Activated CD4-positive, alpha-beta T cell treated with anti-CD3 and anti-CD28 coated beads, Interleukin-2, Interleukin-6, amounts not matched to agents 100 ng/mL and 50 ng/mL, durations not matched to agents 16 hours and 8 hours (primary cell): ENCODE data around the gene PRKCG.

Source experiments
- DNase-seq: peaks from one replicate; pipeline ENCODE4 v3.0.0-alpha.2; 2020

Gene PRKCG

DNA sequence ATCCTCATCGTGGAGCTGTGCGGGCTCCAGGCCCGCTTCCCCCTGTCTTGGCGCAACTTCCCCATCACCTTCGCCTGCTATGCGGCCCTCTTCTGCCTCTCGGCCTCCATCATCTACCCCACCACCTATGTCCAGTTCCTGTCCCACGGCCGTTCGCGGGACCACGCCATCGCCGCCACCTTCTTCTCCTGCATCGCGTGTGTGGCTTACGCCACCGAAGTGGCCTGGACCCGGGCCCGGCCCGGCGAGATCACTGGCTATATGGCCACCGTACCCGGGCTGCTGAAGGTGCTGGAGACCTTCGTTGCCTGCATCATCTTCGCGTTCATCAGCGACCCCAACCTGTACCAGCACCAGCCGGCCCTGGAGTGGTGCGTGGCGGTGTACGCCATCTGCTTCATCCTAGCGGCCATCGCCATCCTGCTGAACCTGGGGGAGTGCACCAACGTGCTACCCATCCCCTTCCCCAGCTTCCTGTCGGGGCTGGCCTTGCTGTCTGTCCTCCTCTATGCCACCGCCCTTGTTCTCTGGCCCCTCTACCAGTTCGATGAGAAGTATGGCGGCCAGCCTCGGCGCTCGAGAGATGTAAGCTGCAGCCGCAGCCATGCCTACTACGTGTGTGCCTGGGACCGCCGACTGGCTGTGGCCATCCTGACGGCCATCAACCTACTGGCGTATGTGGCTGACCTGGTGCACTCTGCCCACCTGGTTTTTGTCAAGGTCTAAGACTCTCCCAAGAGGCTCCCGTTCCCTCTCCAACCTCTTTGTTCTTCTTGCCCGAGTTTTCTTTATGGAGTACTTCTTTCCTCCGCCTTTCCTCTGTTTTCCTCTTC, 8.0 kb upstream of the PRKCG start:
- no peak for DNase-seq

DNA sequence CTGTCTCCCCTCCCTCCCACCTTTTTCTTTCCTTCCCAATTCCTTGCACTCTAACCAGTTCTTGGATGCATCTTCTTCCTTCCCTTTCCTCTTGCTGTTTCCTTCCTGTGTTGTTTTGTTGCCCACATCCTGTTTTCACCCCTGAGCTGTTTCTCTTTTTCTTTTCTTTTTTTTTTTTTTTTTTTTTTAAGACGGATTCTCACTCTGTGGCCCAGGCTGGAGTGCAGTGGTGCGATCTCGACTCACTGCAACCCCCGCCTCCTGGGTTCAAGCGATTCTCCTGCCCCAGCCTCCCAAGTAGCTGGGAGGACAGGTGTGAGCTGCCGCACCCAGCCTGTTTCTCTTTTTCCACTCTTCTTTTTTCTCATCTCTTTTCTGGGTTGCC, 7.4 kb upstream of the PRKCG start:
- no peak for DNase-seq

DNA sequence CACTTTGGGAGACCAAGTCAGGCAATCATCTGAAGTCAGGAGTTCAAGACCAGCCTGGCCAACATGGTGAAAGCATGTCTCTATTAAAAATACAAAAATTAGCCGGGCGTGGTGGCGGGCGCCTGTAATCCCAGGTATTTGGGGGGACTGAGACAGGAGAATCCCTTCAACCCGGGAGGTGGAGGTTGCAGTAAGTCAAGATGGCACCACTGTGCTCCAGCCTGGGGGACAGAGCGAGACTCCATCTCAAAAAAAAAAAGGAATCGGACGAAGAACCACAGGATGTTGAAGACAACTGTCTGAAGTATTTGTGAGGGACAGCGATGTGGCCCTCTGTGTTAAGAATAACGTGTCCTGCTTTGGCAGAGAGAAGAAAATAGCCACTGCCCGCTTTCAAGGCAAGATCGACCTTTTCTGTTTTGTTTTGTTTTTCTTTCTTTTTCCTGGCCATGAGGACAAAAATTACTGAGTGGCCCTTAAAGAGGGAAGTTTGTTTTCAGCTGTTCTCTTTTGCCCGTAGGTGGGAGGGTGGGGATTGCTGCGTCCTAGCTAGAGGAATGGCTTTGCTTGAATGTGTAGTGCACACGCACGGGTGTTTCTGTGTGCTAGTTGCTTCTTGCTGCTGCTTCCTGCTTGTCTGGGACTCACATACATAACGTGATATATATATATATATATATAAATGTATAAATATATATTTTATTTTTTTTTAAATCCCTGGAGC, 6.2 kb upstream of the PRKCG start:
- DNase-seq = no peak

GRCh38 chr19:53876651-53877224, 5.3 kb upstream of the PRKCG start:
- DNase-seq = no peak

GRCh38 chr19:53877361-53877766, 4.6 kb upstream of the PRKCG start:
- no peak for DNase-seq

GRCh38 chr19:53878776-53879139, 3.2 kb upstream of the PRKCG start:
- DNase-seq = no peak

DNA sequence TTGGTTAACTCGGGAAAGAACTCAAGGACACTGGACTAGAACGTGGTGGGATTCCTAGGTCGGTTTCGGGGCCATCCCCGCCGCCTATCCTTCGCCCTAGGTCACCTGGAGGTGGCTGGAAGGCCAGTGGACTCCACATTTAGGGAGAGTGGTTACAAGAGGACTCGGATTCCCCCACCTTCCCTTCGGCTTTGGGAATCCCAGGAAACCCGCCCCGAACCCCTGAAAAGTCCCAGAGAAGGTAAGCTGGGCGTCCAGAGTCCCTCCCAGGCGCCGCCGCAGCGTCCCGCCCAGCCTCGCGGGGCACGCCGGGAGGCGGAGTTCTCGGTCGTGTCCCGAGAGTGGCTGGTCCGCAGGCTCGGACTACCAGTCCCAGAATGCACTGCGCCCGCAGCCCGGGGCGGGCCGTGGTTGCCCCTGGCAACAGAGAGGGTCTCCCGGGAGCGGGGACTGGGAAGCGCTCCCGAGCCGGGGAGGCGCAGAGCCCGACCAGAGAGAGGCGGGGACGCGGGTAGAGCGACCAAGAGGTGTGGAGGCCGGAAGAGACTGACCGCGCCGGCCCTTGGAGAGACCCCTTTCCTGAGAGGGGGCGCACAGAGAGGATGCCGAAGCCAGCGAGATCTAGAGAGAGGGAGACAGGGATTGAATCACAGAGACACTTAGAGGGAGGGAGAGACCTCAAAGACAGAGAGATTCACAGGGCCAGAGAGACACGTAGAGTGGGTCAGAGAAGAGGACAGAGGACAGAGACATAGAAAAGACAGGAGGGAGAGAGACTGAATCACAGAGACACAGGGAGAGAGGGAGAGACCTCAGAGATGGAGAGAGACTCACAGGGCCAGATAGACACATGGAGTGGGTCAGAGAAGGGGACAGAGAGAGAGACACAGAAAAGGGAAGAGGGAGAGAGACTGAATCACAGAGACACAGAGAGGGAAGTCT, 2.6 kb upstream of the PRKCG start:
- DNase-seq = peak; percentile 86

- no peak for DNase-seq
Measured at GRCh38 chr19:53880711-53881481, 1.1 kb upstream of the PRKCG start.

GRCh38 chr19:53882391-53883050, 524 bp downstream of the PRKCG start:
- DNase-seq = no peak

GRCh38 chr19:53883231-53883661, 1.2 kb downstream of the PRKCG start:
- no peak for DNase-seq

DNA sequence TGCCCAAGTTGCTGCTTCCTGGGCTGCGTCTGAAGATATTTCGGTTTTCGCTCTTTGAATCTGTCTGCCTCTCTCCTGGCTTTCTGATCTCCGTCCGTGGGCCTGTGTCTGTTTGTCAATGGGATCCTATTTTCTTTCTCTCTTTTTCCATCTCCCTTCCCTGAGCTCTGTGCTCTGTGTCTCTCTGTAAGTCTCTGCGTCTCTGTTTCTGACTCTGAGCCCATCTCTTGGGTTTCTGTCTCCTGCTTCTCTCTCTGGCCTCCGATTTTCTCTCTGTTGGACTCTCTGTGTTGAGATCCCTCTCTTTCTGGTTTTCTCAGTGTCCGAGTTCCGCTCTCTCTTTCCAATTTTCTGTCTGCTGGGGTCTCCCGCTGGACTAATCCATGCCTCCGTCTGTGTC, 1.7 kb downstream of the PRKCG start:
- DNase-seq = no peak

GRCh38 chr19:53884256-53884655, 2.3 kb downstream of the PRKCG start:
- DNase-seq = no peak

DNA sequence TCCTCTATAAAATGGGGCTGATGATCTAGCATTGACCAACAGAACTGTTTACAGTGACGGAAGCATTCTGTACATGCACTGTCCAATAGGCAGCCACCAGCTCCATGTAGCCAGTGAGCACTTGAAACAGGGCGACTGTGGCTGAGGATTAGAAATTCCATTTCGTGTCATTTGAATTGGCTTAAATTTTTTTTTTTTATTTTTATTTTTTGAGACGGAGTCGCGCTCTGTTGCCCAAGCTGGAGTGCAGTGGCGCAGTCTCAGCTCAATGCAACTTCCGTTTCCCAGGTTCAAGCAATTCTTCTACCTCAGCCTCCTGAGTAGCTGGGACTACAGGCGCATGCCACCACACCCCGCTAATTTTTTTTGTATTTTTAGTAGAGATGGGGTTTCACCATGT, 3.0 kb downstream of the PRKCG start:
- no peak for DNase-seq

- DNase-seq = no peak
Measured at GRCh38 chr19:53892301-53892980, 10.4 kb downstream of the PRKCG start.

- DNase-seq = no peak
Measured at GRCh38 chr19:53892981-53893325, 11.0 kb downstream of the PRKCG start.

GRCh38 chr19:53894707-53895106, 12.7 kb downstream of the PRKCG start:
- no peak for DNase-seq

DNA sequence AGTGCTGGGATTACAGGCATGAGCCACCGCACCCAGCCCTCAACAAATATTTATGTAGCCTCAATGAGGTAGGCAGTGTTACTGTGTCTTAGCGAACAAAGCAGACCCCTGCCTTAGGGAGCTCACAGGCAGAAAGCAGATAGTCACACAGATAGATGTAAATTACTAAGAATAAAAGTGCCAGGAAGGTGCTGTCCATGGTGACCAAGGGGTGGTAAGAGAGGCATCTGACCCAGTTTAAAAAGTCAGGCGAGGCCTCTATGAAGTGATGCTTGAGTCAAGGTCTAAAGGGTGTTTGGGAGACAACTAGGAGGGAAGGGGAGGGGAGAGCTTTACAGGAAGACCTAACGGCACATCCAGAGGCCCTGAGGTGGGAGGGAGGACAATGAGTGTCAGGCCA, 14.7 kb downstream of the PRKCG start:
- no peak for DNase-seq

- DNase-seq = no peak
Measured at GRCh38 chr19:53897459-53897858, 15.5 kb downstream of the PRKCG start.

- no peak for DNase-seq
Measured at GRCh38 chr19:53898166-53898565, 16.2 kb downstream of the PRKCG start.

GRCh38 chr19:53898636-53899341, 16.8 kb downstream of the PRKCG start:
- no peak for DNase-seq
